Muscle of leg (tissue), 11 donors: ENCODE results near the gene KATNAL1. TPM values are rescaled to one million over a fixed set of nuclear protein-coding genes. Genes with fewer than 3 reads are reported as not detected.
"Not testable (repeated sequence)": the region's sequence is repeated elsewhere in the genome, so short reads cannot be mapped to it uniquely, and the experiment has no call there.

ENCODE experiments used
- DNase-seq: peaks from one replicate; pipeline ENCODE4 v3.0.0; 2013
- H3K27ac ChIP-seq: one replicate; pipeline ENCODE4 v1.5.1; 2013; ENCODE audit warnings: mild to moderate bottlenecking, low read length, control low read depth
- H3K27me3 ChIP-seq: one replicate; pipeline ENCODE4 v1.6.1; 2013; ENCODE audit warnings: low read length; ENCODE audit not compliant: control insufficient read depth, insufficient read depth
- H3K36me3 ChIP-seq: one replicate; pipeline ENCODE4 v1.6.1; 2013; ENCODE audit warnings: low read length; ENCODE audit not compliant: control insufficient read depth, insufficient read depth
- H3K4me1 ChIP-seq: one replicate; pipeline ENCODE4 v1.6.1; 2013; ENCODE audit warnings: low read length; ENCODE audit not compliant: control insufficient read depth, insufficient read depth
- H3K4me3 ChIP-seq: one replicate; pipeline ENCODE4 v1.5.1; 2013; ENCODE audit warnings: low read length, control low read depth
- H3K9me3 ChIP-seq: replicated peaks from 2 replicates; pipeline ENCODE4 v1.6.1; 2013; ENCODE audit warnings: low read depth, low read length; ENCODE audit not compliant: control insufficient read depth
- WGBS: methylation state at CpG from one replicate; pipeline ENCODE4 v1.1.5; 2013; ENCODE audit warnings: missing lambda C conversion rate; ENCODE audit not compliant: insufficient coverage; 5-methylcytosine and 5-hydroxymethylcytosine counted together
- polyA plus RNA-seq, 8 donors: library from polyadenylated mRNA; unstranded; fragments of 120-200 nt; gene quantifications; one replicate each; pipeline versions ENCODE4 v1.2.1 to v1.2.3, GENCODE V29; 2013; ENCODE audit warnings: inconsistent platforms in 1 of 8, low replicate concordance in 1 of 8; ENCODE audit not compliant: insufficient read length in 8 of 8, insufficient read depth in 1 of 8
- total RNA-seq: library from RNA; stranded (reverse); fragments of 120-200 nt; gene quantifications from one replicate; pipeline ENCODE4 v1.2.4, GENCODE V29; 2013

Gene KATNAL1
- total and polyA plus RNA-seq, 9 donors, result 7.8 to 22.2 (median 11.7) TPM

GRCh38 chr13:30300596-30300995 is 6.8 kb downstream of the KATNAL1 start:
- Histone ChIP-seq H3K36me3 (no peaks in the 10 kb centered on the region), H3K9me3 (no peaks in the 10 kb centered on the region), H3K27ac (no peak overlapping the region), H3K4me1 (no peaks in the 10 kb centered on the region), H3K4me3 (no peak overlapping the region), H3K27me3 (no peaks in the 10 kb centered on the region)
- no peak for DNase-seq
- no CpG with 5 or more reads among the region's 1 CpG for WGBS

- H3K4me1 ChIP-seq, result no peaks in the 10 kb centered on the region
- DNase-seq, result no peak
- no peaks in the 10 kb centered on the region for H3K9me3 ChIP-seq
- H3K27me3 ChIP-seq, result no peaks in the 10 kb centered on the region
- H3K27ac ChIP-seq, result no peak overlapping the region
- no peaks in the 10 kb centered on the region for H3K36me3 ChIP-seq
- H3K4me3 ChIP-seq, result no peak overlapping the region
Observed at GRCh38 chr13:30299786-30300185, 7.6 kb downstream of the KATNAL1 start.

GRCh38 chr13:30295116-30295515 is 12.2 kb downstream of the KATNAL1 start:
- H3K36me3 ChIP-seq, result no peaks in the 10 kb centered on the region
- WGBS, result no CpG with 5 or more reads among the region's 2 CpGs

GRCh38 chr13:30294004-30294403 is 13.3 kb downstream of the KATNAL1 start:
- no peak for DNase-seq
- no peak overlapping the region for H3K4me3 ChIP-seq
- no peak overlapping the region for H3K27ac ChIP-seq
- H3K4me1 ChIP-seq, result no peaks in the 10 kb centered on the region
- H3K27me3 ChIP-seq, result no peaks in the 10 kb centered on the region
- H3K9me3 ChIP-seq, result no peaks in the 10 kb centered on the region
- 100% methylated on average over 1 of the region's 3 CpGs for WGBS
- H3K36me3 ChIP-seq, result no peaks in the 10 kb centered on the region

More at GRCh38 chr13:30295116-30295515, 12.2 kb downstream of the KATNAL1 start:
- no peaks in the 10 kb centered on the region for H3K27me3 ChIP-seq
- H3K9me3 ChIP-seq, result no peaks in the 10 kb centered on the region
- H3K4me1 ChIP-seq, result no peaks in the 10 kb centered on the region
- no peak overlapping the region for H3K4me3 ChIP-seq
- no peak overlapping the region for H3K27ac ChIP-seq
- no peak for DNase-seq

GRCh38 chr13:30292325-30292724 is 15.0 kb downstream of the KATNAL1 start:
- no peaks in the 10 kb centered on the region for H3K36me3 ChIP-seq
- no peaks in the 10 kb centered on the region for H3K4me1 ChIP-seq

GRCh38 chr13:30290812-30291436 is 16.4 kb downstream of the KATNAL1 start:
- Histone ChIP-seq H3K27ac (no peak overlapping the region), H3K4me1 (no peaks in the 10 kb centered on the region), H3K36me3 (no peaks in the 10 kb centered on the region), H3K27me3 (no peaks in the 10 kb centered on the region), H3K9me3 (no peaks in the 10 kb centered on the region), H3K4me3 (no peak overlapping the region)
- no CpG with 5 or more reads among the region's 4 CpGs for WGBS
- no peak for DNase-seq

More at GRCh38 chr13:30292325-30292724, 15.0 kb downstream of the KATNAL1 start:
- no peak for DNase-seq
- Histone ChIP-seq H3K9me3 (no peaks in the 10 kb centered on the region), H3K27me3 (no peaks in the 10 kb centered on the region), H3K4me3 (no peak overlapping the region), H3K27ac (no peak overlapping the region)

- Histone ChIP-seq H3K27me3 (no peaks in the 10 kb centered on the region), H3K36me3 (no peaks in the 10 kb centered on the region), H3K27ac (no peak overlapping the region), H3K4me1 (no peaks in the 10 kb centered on the region), H3K4me3 (no peak overlapping the region), H3K9me3 (no peaks in the 10 kb centered on the region)
- no peak for DNase-seq
Observed at GRCh38 chr13:30289533-30289932, 17.8 kb downstream of the KATNAL1 start.

GRCh38 chr13:30286059-30286458 is 21.3 kb downstream of the KATNAL1 start:
- WGBS, result 100% methylated on average over 2 of the region's 2 CpGs
- DNase-seq, H3K27me3 ChIP-seq, H3K36me3 ChIP-seq, H3K9me3 ChIP-seq, H3K4me1 ChIP-seq, H3K4me3 ChIP-seq, H3K27ac ChIP-seq: not testable (repeated sequence)

- DNase-seq, result no peak
- peaks cover 17% of the 10 kb centered on the region for H3K36me3 ChIP-seq
- WGBS, result no CpG with 5 or more reads among the region's 1 CpG
Observed at GRCh38 chr13:30276178-30276577, 31.2 kb downstream of the KATNAL1 start.

GRCh38 chr13:30274083-30274482 is 33.3 kb downstream of the KATNAL1 start:
- Histone ChIP-seq H3K4me1 (no peaks in the 10 kb centered on the region), H3K9me3 (peaks cover 2% of the 10 kb centered on the region), H3K27ac (no peak overlapping the region), H3K36me3 (peaks cover 14% of the 10 kb centered on the region), H3K27me3 (no peaks in the 10 kb centered on the region), H3K4me3 (no peak overlapping the region)
- no peak for DNase-seq

More at GRCh38 chr13:30276178-30276577, 31.2 kb downstream of the KATNAL1 start:
- Histone ChIP-seq H3K27me3 (no peaks in the 10 kb centered on the region), H3K27ac (no peak overlapping the region), H3K4me1 (no peaks in the 10 kb centered on the region), H3K9me3 (peaks cover 2% of the 10 kb centered on the region), H3K4me3 (no peak overlapping the region)

GRCh38 chr13:30270035-30270434 is 37.3 kb downstream of the KATNAL1 start:
- H3K4me1 ChIP-seq, DNase-seq, H3K27ac ChIP-seq, H3K27me3 ChIP-seq, H3K36me3 ChIP-seq, H3K4me3 ChIP-seq, H3K9me3 ChIP-seq: not testable (repeated sequence)
- WGBS, result no CpG with 5 or more reads among the region's 31 CpGs
